ENCODE measurements around the gene CCDC88A. TPM values are rescaled to one million over a fixed set of nuclear protein-coding genes. Genes with fewer than 3 reads are reported as not detected.

The CCDC88A gene
- total and polyA plus RNA-seq, 2 donors (not counting 3 experiments of a cell fraction or from before 2014, with no cell fraction given): 21.1 to 77.4 TPM

GRCh38 chr2:55408098-55408882, 11.4 kb downstream of the CCDC88A start:
- dilution Hi-C loops (cut with MboI; ENCODE audit: extremely low pct_ligation_motif_present, low sequenced_read_pairs): no loop called here
- intact Hi-C loops (cut with micrococcal nuclease): no loop called here
- POLR2A ChIA-PET: interaction anchor here (0.9 kb wide), 1 partner anchor 12 kb away, joined by 4 read pairs; the partner anchor contains the start of gene CCDC88A

More at GRCh38 chr2:55408098-55408882, 11.4 kb downstream of the CCDC88A start:
- Histone ChIP-seq H3K27ac (ENCODE audit: insufficient read depth, low read depth, low read length) (no peak overlapping the region), H3K79me2 (ENCODE audit: control insufficient read depth, insufficient read depth, low read length) (peaks cover 29% of the 10 kb centered on the region), H2AFZ (ENCODE audit: low read depth, low read length) (no peak overlapping the region), H3K9ac (replicated peaks; ENCODE audit: extremely low read depth, insufficient read depth, low read length) (no peak overlapping the region), H3K9me3 (replicated peaks; ENCODE audit: control insufficient read depth, insufficient read depth, low read length) (no peaks in the 10 kb centered on the region), H3K27me3 (ENCODE audit: control insufficient read depth in 2 of 2, insufficient read depth in 2 of 2, low read length in 2 of 2) (no peaks in the 10 kb centered on the region), H3K4me1 (ENCODE audit: control insufficient read depth, extremely low read depth, insufficient read depth, low read length) (no peaks in the 10 kb centered on the region), H3K9me1 (replicated peaks; ENCODE audit: control insufficient read depth, extremely low read depth, insufficient read depth, low read length) (no peaks in the 10 kb centered on the region), H3K4me2 (ENCODE audit: insufficient read depth, low read length) (no peak overlapping the region), H3K4me3 (replicated peaks in 1 of 3; ENCODE audit: insufficient read depth in 1 of 3, low read depth in 1 of 3, low read length in 3 of 3) (no peak overlapping the region), H3K36me3 (ENCODE audit: control insufficient read depth in 2 of 2, extremely low read depth in 1 of 2, insufficient read depth in 2 of 2, low read length in 2 of 2) (no peaks in the 10 kb centered on the region), H4K20me1 (replicated peaks; ENCODE audit: control insufficient read depth, extremely low read depth, insufficient read depth, low read length) (no peaks in the 10 kb centered on the region)
- TF ChIP-seq MYC (IDR thresholded peaks at IDR 0.05; ENCODE audit: low read depth, low read length): no peak
- TF ChIP-seq CTCF (IDR thresholded peaks at IDR 0.05; ENCODE audit: extremely low read depth in 1 of 2, insufficient read depth in 1 of 2, low read depth in 1 of 2, low read length in 2 of 2): no peak
- TF ChIP-seq JUN (IDR thresholded peaks at IDR 0.05; ENCODE audit: borderline replicate concordance, insufficient read depth, insufficient read length, low read depth): no peak
- no peak for TF ChIP-seq GATA2 (IDR thresholded peaks at IDR 0.05; ENCODE audit: insufficient read depth, insufficient read length, low read depth, low read length)
- no peak for TF ChIP-seq MAX (IDR thresholded peaks at IDR 0.05; ENCODE audit: insufficient read depth, insufficient read length)
- TF ChIP-seq POLR2AphosphoS5 (IDR thresholded peaks at IDR 0.05; ENCODE audit: insufficient read depth, low read depth, low read length): no peak
- TF ChIP-seq POLR2A (IDR thresholded peaks at IDR 0.05; ENCODE audit: low read depth, low read length): no peak
- no peak for TF ChIP-seq EZH2 (IDR thresholded peaks at IDR 0.05; ENCODE audit: borderline replicate concordance, low read depth, low read length, severe bottlenecking)
- TF ChIP-seq FOS (IDR thresholded peaks at IDR 0.05; ENCODE audit: borderline replicate concordance, insufficient read depth, low read length): no peak
- no TSS peak for BruUV-seq (replicated peaks)
- DNase-seq (ENCODE audit: low read depth, low spot score): no peak
- CTCF ChIA-PET: interaction anchor here (1.5 kb wide), 1 partner anchor 10 kb away, joined by 3 read pairs; no protein-coding TSS in a partner anchor
- no peak for FAIRE-seq

Measured in endothelial cell of umbilical vein (primary cell).